Measurements from ENCODE around the gene PRKAG2. TPM values are rescaled to one million over a fixed set of nuclear protein-coding genes. Genes with fewer than 3 reads are reported as not detected.

PRKAG2 gene
- polyA plus RNA-seq, 1 donor: 14.2 TPM

- no peak for DNase-seq
Observed at GRCh38 chr7:151707105-151707469, 169.8 kb downstream of the PRKAG2 start.

- no peak for DNase-seq
Observed at GRCh38 chr7:151706277-151707104, 170.4 kb downstream of the PRKAG2 start.

- no peak for DNase-seq
Observed at GRCh38 chr7:151705636-151706276, 171.2 kb downstream of the PRKAG2 start.

GRCh38 chr7:151704960-151705635 is 171.8 kb downstream of the PRKAG2 start:
- DNase-seq: no peak

- no peak for DNase-seq
Observed at GRCh38 chr7:151704299-151704959, 172.5 kb downstream of the PRKAG2 start.

GRCh38 chr7:151702961-151703360 is 174.0 kb downstream of the PRKAG2 start:
- no peak for DNase-seq

- no peak for DNase-seq
Observed at GRCh38 chr7:151700586-151701165, 176.2 kb downstream of the PRKAG2 start.

GRCh38 chr7:151699928-151700319 is 177.0 kb downstream of the PRKAG2 start:
- DNase-seq: no peak

GRCh38 chr7:151699147-151699927 is 177.6 kb downstream of the PRKAG2 start:
- no peak for DNase-seq

GRCh38 chr7:151697942-151698341 is 179.0 kb downstream of the PRKAG2 start:
- DNase-seq: no peak

GRCh38 chr7:151697515-151697895 is 179.4 kb downstream of the PRKAG2 start:
- DNase-seq: no peak

GRCh38 chr7:151696721-151697514 is 180.0 kb downstream of the PRKAG2 start:
- no peak for DNase-seq

GRCh38 chr7:151695951-151696541 is 180.9 kb downstream of the PRKAG2 start:
- DNase-seq: no peak

- DNase-seq: peak; percentile 34
Observed at GRCh38 chr7:151694828-151695580, 181.9 kb downstream of the PRKAG2 start.

GRCh38 chr7:151694441-151694827 is 182.5 kb downstream of the PRKAG2 start:
- DNase-seq: no peak

GRCh38 chr7:151693140-151693539 is 183.8 kb downstream of the PRKAG2 start:
- no peak for DNase-seq

- DNase-seq: no peak
Observed at GRCh38 chr7:151692721-151693120, 184.2 kb downstream of the PRKAG2 start.

GRCh38 chr7:151691449-151691848 is 185.5 kb downstream of the PRKAG2 start:
- DNase-seq: no peak

- DNase-seq: no peak
Observed at GRCh38 chr7:151690606-151691005, 186.3 kb downstream of the PRKAG2 start.

All from hindlimb muscle (tissue), 1 donor.